HTERT RPE-1 (cell line): ENCODE measurements around the gene UBE3A.

Source experiments
- in situ Hi-C: fragments of 300-500 bp; cut with MboI; formaldehyde crosslinking; loops from 4 replicates; pipeline ENCODE4 v1.14.3; 2020; ENCODE audit warnings: low sequenced_read_pairs

Gene UBE3A

DNA sequence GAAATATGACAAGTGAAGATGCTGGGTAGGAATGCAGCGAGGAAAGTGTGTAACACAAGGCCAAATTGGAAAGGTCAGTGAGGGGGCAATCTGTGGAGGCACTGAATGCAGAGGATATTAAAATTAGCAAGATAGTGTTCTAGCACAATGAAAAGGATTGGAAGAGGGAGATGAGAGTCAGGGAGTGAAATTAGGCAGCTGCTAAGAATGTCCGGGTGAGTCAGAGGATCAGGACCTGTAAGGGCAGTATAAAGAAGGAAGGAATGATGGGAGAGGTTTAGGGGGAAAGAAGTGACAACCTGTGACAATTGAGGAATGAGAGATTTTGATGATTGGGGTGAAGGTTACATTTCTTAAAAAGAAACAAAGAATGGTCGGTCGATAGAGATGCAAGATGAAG is 103.5 kb downstream of the UBE3A start:
- in situ Hi-C loops = no loop called here

DNA sequence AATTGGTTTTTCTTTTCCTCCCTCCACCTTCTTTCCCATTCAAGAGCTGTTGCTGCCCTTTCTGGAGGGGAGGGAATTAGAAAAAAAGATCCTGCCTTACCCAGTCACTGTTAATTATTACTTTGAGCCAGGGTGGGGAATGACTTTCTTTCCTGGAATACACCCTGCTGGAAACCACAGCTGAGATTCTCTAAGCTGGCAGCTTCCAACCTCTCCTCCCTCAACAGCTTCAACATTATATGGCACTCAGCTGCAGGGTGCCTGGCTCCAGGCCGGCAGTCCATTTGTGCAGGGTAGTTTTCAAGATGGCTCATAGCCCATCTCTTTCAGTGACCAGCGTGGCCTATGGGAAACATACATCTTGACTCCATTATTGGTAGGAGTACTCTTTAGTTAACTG is 105.8 kb downstream of the UBE3A start:
- in situ Hi-C loops = no loop called here

DNA sequence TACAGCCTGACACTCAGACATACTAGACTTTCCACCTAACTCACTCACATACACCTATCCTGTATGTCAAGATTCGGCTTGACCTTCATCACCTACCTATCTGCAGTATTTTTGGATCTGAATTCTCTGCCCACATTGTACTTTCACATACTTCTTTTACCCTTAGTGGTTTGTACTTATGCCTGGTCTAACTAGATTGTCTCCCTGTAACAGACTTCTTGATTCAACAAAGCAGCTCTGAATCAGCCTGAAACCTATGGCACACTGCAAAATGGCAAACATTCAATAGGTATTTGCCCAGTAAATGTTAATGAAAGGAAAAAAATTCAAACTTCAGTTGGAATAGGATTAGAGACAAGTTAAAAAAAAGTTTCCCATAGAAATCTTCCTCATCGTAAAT is 106.5 kb downstream of the UBE3A start:
- in situ Hi-C loops = no loop called here

DNA sequence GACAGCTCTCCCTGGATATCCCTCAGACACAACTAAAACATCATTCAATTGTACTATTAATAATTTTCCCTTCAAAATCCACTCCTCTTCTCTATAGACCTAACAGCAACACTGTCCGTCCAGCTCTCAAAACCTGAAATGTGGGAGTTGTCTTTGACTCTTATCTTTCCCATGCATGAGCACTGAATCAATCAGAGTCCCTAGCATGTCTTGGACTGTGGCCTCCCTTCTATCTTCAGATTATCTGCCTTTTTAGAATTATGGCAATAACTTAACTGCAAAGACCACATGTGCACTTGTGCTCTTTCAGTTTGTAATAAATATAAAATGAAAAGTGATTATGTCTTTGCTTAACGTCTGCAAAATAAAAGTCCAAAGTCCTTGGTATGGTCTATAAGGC is 107.0 kb downstream of the UBE3A start:
- in situ Hi-C loops = no loop called here

DNA sequence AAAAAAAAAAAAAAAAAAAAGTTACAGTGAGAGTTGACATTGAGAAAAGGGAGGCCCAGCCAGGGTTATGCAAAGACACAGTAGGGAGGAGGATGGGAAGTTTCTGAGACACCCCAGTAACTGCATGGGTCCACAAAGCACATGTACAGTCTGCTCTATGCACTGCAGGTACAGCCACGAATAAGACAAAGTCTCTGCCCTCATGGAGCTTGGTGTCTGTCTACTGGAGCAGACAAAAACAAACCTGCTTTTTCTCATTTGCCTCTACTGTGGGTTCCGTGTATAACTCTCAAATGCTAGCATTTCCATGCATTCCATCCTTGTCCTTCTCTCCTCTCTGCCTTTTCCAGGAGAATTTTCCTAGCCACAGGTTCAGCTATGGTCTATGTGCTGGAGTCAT is 107.4 kb downstream of the UBE3A start:
- in situ Hi-C loops = no loop called here

DNA sequence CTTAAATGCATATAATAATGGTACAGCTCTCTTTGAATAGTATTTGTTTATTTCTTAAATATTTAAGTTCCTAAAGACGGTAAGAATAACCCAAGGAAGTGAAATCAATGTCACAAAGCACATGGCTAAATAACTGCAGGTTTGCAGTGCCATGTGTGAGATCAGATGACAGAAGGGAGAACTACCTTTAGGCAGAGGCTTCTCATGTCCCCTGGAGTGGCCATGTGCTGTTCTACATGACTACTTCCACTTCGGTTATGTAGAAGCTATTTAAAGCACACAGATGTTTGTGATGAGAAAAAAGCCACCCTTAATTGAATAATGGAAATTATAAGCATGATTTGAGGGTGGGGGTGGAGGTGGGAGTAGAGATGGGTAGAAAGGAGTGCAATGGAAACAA is 109.1 kb downstream of the UBE3A start:
- in situ Hi-C loops = no loop called here

DNA sequence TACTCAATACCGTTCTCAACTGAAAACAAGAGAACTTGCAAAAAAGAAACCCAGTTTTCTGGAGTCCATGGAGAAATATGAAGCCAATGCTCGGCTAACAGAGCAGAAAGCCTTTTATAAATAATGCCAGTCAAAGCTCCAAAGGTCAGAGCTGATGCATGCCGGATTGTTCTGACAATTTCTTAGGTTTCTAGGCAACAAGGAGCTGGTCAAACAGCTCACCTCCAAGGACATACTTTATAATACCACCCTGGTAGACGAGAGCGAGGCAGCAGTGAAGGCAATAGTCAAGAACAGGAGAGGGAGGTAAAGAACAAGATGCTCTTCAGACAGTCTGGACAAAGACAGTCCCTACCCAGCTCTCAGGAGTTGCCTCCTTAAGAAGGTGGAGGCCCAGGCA is 111.1 kb downstream of the UBE3A start:
- in situ Hi-C loops = no loop called here

DNA sequence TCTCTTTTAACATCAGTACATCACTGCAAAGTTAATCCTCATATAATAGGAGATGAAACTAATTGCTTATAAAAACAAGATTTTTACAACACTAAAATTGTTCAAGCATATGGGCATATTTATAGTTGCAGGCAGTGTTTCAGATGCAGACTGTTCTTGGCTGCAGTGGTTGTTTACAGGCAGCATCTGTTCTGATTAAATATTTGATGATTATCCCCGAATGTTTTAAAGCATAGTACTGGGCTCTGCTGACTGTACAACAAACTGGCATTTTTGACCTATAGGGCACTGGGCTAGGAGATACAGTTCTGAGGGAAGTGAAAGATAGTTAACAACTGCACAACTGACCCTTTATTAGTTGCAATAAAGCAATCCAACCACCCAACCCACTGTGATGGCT is 113.6 kb downstream of the UBE3A start:
- in situ Hi-C loops = no loop called here

DNA sequence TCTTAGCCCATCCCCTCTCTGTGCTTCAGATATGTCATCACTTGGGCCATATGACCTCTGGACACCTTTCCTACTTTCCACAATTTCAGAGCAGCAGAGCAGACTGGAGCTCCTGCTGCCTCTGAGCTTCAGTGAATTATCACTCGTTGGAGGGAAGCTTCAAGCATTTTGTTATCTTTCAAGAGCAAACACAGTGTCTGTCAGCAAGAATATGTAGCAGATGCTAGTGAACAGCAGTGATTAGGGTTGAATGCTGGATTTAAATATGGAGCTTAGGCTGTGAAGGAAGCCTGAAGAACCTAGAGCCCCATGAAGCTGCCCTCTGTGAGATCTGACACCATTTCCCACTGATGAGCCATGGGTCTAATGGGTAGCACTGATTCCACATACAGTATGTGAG is 115.4 kb downstream of the UBE3A start:
- in situ Hi-C loops = no loop called here

DNA sequence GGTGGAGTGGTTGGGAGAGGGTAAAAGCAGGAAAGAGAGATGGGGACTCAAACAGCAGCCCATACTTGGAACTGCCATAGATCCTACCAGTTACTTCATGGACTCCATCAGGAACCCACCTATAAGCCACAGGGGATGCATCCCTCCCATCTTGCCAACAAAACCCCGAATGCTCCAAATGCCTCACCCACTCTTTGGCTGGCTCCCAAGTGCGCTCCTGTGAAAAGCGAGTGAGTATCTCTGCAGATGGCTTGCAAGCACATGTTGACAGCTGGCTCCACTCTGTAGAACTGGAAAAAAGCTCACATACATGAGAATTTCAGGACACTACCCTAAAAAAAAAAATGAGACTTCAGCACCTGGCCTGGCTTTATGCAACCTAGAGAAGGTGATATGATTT is 151.0 kb downstream of the UBE3A start:
- in situ Hi-C loops = no loop called here
